ENCODE results near the gene OVAAL.

OVAAL gene

GRCh38 chr1:180579961-180580611 is 21.3 kb downstream of the OVAAL start:
- TF ChIP-seq CTCF (IDR thresholded peaks at IDR 0.05; ENCODE audit: low read depth, low read length, missing control alignments) = no peak
- no peak for DNase-seq (ENCODE audit: low read depth)

GRCh38 chr1:180581635-180582039 is 22.9 kb downstream of the OVAAL start:
- no peak for DNase-seq (ENCODE audit: low read depth)
- TF ChIP-seq CTCF (IDR thresholded peaks at IDR 0.05; ENCODE audit: low read depth, low read length, missing control alignments) = no peak
- no peak overlapping the region for H3K4me3 ChIP-seq (ENCODE audit: low read depth, low read length)

More at GRCh38 chr1:180579961-180580611, 21.3 kb downstream of the OVAAL start:
- no peak overlapping the region for H3K4me3 ChIP-seq (ENCODE audit: low read depth, low read length)

- DNase-seq (ENCODE audit: low read depth) = no peak
- no peak overlapping the region for H3K4me3 ChIP-seq (ENCODE audit: low read depth, low read length)
- no peak for TF ChIP-seq CTCF (IDR thresholded peaks at IDR 0.05; ENCODE audit: low read depth, low read length, missing control alignments)
Observed at GRCh38 chr1:180584869-180585268, 26.1 kb downstream of the OVAAL start.

GRCh38 chr1:180585994-180586359 is 27.2 kb downstream of the OVAAL start:
- no peak for DNase-seq (ENCODE audit: low read depth)
- H3K4me3 ChIP-seq (ENCODE audit: low read depth, low read length) = no peak overlapping the region
- TF ChIP-seq CTCF (IDR thresholded peaks at IDR 0.05; ENCODE audit: low read depth, low read length, missing control alignments) = no peak

GRCh38 chr1:180586671-180587155 is 27.9 kb downstream of the OVAAL start:
- no peak for DNase-seq (ENCODE audit: low read depth)

GRCh38 chr1:180588121-180588520 is 29.4 kb downstream of the OVAAL start:
- H3K4me3 ChIP-seq (ENCODE audit: low read depth, low read length) = no peak overlapping the region
- no peak for DNase-seq (ENCODE audit: low read depth)
- TF ChIP-seq CTCF (IDR thresholded peaks at IDR 0.05; ENCODE audit: low read depth, low read length, missing control alignments) = no peak

More at GRCh38 chr1:180586671-180587155, 27.9 kb downstream of the OVAAL start:
- no peak for TF ChIP-seq CTCF (IDR thresholded peaks at IDR 0.05; ENCODE audit: low read depth, low read length, missing control alignments)
- H3K4me3 ChIP-seq (ENCODE audit: low read depth, low read length) = no peak overlapping the region

- H3K4me3 ChIP-seq (ENCODE audit: low read depth, low read length) = no peak overlapping the region
- no peak for DNase-seq (ENCODE audit: low read depth)
- no peak for TF ChIP-seq CTCF (IDR thresholded peaks at IDR 0.05; ENCODE audit: low read depth, low read length, missing control alignments)
Observed at GRCh38 chr1:180590889-180591288, 32.1 kb downstream of the OVAAL start.

Data from GM12864 (cell line).